Neuron (in vitro differentiated cells): Measurements from ENCODE around the gene CFAP210.
"Not testable (repeated sequence)": the region's sequence is repeated elsewhere in the genome, so short reads cannot be mapped to it uniquely, and the experiment has no call there.

ENCODE experiments used
- H2AFZ ChIP-seq: one replicate; pipeline ENCODE4 v1.6.1; 2013; ENCODE audit warnings: low read depth, mild to moderate bottlenecking, inconsistent platforms, low read length, moderate library complexity
- H3K27me3 ChIP-seq: one replicate; pipeline ENCODE4 v1.6.1; 2013; ENCODE audit warnings: low read length; ENCODE audit not compliant: insufficient read depth
- H3K36me3 ChIP-seq: one replicate; pipeline ENCODE4 v1.6.1; 2013; ENCODE audit warnings: low read length; ENCODE audit not compliant: insufficient read depth
- H3K4me1 ChIP-seq: one replicate; pipeline ENCODE4 v1.6.1; 2013; ENCODE audit warnings: low read length; ENCODE audit not compliant: insufficient read depth
- H3K4me3 ChIP-seq: 2 replicates; pipeline ENCODE4 v1.5.1; 2013; ENCODE audit warnings: mild to moderate bottlenecking, low read length, moderate library complexity
- H3K9me3 ChIP-seq: one replicate; pipeline ENCODE4 v1.6.1; 2013; ENCODE audit warnings: low read length

The CFAP210 gene

DNA sequence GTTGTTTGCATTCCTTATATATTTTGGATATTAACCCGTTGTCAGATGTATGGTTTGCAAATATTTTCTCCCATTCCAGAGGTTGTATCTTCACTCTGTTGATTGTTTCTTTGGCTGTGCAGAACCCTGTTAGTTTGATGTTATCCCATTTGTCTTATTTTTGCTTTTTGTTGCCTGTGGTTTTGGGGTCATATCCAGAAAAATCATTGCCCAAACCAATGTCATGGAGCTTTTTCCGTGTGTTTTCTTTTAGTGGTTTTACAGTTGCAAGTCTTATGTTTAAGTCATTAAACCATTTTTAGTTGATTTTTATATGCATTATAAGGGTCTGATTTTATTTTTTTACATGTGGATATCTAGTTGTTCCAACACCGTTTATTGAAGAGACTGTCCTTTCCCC is 74.3 kb downstream of the CFAP210 start:
- peaks cover 24% of the 10 kb centered on the region for H3K36me3 ChIP-seq

DNA sequence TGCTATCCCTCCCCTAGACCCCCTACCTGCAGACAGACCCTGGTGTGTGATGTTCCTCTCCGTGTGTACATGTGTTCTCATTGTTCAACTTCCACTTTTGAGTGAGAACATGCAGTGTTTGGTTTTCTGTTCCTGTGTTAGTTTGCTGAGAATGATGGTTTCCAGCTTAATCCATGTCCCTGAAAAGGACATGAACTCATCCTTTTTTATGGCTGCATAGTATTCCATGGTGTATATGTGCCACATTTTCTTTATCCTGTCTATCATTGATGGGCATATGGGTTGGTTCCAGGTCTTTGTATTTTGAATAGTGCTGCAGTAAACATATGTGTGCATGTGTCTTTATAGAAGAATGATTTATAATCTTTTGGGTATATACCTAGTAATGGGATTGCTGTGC is 78.2 kb downstream of the CFAP210 start:
- H3K4me3 ChIP-seq, H3K4me1 ChIP-seq, H2AFZ ChIP-seq, H3K27me3 ChIP-seq: not testable (repeated sequence)
- peaks cover 54% of the 10 kb centered on the region for H3K36me3 ChIP-seq
- peaks cover 11% of the 10 kb centered on the region for H3K9me3 ChIP-seq

More for the DNA sequence above, 74.3 kb downstream of the CFAP210 start:
- no peak overlapping the region for H2AFZ ChIP-seq
- H3K9me3 ChIP-seq, result peaks cover 5% of the 10 kb centered on the region
- H3K4me3 ChIP-seq, result no peak overlapping the region
- peaks cover 18% of the 10 kb centered on the region for H3K4me1 ChIP-seq
- no peaks in the 10 kb centered on the region for H3K27me3 ChIP-seq

DNA sequence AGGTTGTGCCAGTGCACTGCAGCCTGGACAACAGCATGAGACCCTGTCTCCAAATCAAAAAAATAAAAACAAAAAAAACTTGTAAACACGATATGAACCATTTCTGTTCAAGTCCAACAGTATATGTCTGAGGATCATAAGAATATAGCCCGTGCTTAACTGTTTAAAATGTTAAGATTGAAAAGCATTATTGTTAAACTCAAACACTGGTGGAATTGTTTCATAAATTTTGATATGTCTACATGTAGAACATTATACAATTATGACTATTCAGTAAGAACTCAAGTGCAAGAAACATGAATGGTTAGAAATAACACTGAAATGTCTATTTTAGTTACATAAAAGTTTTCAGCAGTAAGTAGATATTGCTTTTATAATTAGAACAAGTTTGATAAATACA is 80.3 kb downstream of the CFAP210 start:
- Histone ChIP-seq H3K4me1 (no peaks in the 10 kb centered on the region), H3K36me3 (peaks cover 66% of the 10 kb centered on the region)

DNA sequence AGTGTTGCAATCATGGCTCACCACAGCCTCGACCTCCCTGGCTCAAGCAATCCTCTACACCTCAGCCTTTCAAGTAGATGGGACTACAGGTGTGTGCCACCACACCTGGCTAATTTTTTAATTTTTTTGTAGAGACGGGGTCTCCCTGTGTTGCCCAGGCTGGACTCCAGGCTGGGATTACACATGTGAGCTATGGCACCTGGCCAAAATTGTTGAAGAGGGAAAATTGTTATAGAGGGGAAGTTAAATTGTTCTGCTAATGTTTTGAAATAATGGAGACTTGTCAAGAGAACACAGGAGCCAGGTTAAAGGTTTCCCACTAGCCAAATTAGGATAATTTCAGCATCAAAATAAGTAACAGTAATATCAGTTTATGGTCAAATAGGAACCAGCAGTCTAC is 84.9 kb downstream of the CFAP210 start:
- Histone ChIP-seq H3K27me3 (no peaks in the 10 kb centered on the region), H3K4me1 (no peaks in the 10 kb centered on the region), H2AFZ (no peak overlapping the region), H3K9me3 (peaks cover 8% of the 10 kb centered on the region), H3K4me3 (no peak overlapping the region), H3K36me3 (peaks cover 82% of the 10 kb centered on the region)

More for the DNA sequence above, 80.3 kb downstream of the CFAP210 start:
- H3K9me3 ChIP-seq, result peaks cover 13% of the 10 kb centered on the region
- no peak overlapping the region for H3K4me3 ChIP-seq
- H3K27me3 ChIP-seq, result no peaks in the 10 kb centered on the region
- H2AFZ ChIP-seq, result no peak overlapping the region

DNA sequence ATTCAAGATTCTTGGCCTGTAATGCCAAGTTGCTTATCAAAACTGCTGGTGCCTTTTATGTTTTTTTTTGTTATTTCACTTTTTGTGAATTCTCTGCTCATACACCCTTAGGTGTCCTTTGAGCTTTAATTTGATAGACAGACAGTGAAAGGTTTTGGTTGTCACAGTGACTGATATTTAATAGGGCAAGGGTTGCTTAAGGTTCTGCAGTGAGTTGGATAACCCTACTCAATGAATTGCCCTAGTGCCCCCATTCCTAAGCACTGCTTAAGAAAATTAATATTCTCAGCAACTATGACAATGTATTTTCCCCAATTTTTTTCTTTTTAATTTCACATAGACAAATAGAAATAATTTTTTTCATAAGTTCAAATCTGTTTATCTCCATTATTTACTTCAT is 94.6 kb downstream of the CFAP210 start:
- Histone ChIP-seq H3K4me3 (no peak overlapping the region), H2AFZ (no peak overlapping the region), H3K9me3 (no peaks in the 10 kb centered on the region), H3K4me1 (no peaks in the 10 kb centered on the region), H3K36me3 (peaks cover 11% of the 10 kb centered on the region), H3K27me3 (no peaks in the 10 kb centered on the region)

DNA sequence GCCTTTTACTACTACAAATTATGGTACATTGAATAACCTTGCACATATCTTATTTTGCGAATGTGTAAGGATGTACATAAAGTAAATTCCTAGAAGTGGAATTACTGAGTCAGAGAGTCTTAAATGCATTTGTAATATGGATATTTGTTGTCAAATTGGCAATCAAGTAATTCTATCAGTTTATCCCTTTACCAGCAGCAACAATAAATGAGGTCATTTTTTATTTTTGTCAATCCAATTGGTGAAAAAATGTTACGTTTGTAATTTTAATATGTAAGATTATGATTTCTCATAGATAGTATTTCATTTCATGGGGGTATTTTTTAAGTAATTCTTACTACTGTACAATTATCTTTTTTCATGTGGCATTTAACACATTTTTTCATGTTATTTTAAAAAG is 95.2 kb downstream of the CFAP210 start:
- H3K9me3 ChIP-seq, result no peaks in the 10 kb centered on the region
- peaks cover 6% of the 10 kb centered on the region for H3K36me3 ChIP-seq
- no peaks in the 10 kb centered on the region for H3K27me3 ChIP-seq
- H3K4me3 ChIP-seq, result no peak overlapping the region
- no peak overlapping the region for H2AFZ ChIP-seq
- H3K4me1 ChIP-seq, result no peaks in the 10 kb centered on the region

DNA sequence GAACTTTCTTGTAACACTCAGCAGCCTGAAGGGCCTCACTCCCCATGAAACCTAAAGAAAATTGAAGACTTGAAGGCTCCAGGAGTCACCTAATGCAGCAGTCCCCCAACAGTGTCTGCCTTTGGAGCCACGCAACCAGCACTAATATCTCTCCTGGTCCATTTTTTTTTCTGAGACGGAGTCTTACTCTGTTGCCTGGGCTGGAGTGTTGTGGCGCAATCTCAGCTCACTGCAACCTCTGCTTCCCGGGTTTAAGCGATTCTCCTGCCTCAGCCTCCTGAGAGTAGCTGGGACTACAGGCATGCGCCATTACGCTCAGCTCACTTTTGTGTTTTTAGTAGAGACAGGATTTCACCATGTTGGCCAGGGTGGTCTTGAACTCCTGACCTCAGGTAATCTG is 97.7 kb downstream of the CFAP210 start:
- not testable (repeated sequence) for H2AFZ ChIP-seq, H3K27me3 ChIP-seq, H3K36me3 ChIP-seq, H3K4me3 ChIP-seq, H3K9me3 ChIP-seq, H3K4me1 ChIP-seq
